Aorta (tissue), 5 donors: ENCODE results near the gene TIMP4. TPM values are rescaled to one million over a fixed set of nuclear protein-coding genes. Genes with fewer than 3 reads are reported as not detected.

Experiments
- ATAC-seq: fragments of 200-7000 bp; cut with Tn5 transposase; one replicate; pipeline ENCODE4 v1.9.1; 2022; ENCODE audit warnings: moderate library complexity; ENCODE audit not compliant: low FRiP score
- DNase-seq, 2 donors: peaks; one replicate each; pipeline ENCODE4 v3.0.0-alpha.2; 2020
- H3K27ac ChIP-seq, 2 donors: one replicate each; pipeline ENCODE4 v1.5.1; 2013; ENCODE audit warnings: low read length in 2 of 2, mild to moderate bottlenecking in 2 of 2, moderate library complexity in 2 of 2, control low read depth in 1 of 2, inconsistent platforms in 1 of 2, low read depth in 1 of 2
- H3K27me3 ChIP-seq, 2 donors: one replicate each; pipeline ENCODE4 v1.6.1; 2013; ENCODE audit warnings: control low read depth in 1 of 2, low read length in 1 of 2, mild to moderate bottlenecking in 1 of 2, moderate library complexity in 1 of 2; ENCODE audit not compliant: insufficient read depth in 2 of 2, control insufficient read depth in 1 of 2
- H3K36me3 ChIP-seq, 2 donors: one replicate each; pipeline ENCODE4 v1.6.1; 2013; ENCODE audit warnings: control low read depth in 1 of 2, low read length in 1 of 2, mild to moderate bottlenecking in 1 of 2; ENCODE audit not compliant: insufficient read depth in 2 of 2, control insufficient read depth in 1 of 2
- H3K4me1 ChIP-seq, 2 donors: one replicate each; pipeline ENCODE4 v1.6.1; 2013; ENCODE audit warnings: low read length in 2 of 2, control low read depth in 1 of 2, mild to moderate bottlenecking in 1 of 2, moderate library complexity in 1 of 2; ENCODE audit not compliant: insufficient read depth in 2 of 2, control insufficient read depth in 1 of 2
- H3K4me3 ChIP-seq, 2 donors: one replicate each; pipeline ENCODE4 v1.5.1; 2013; ENCODE audit warnings: low read length in 2 of 2, control low read depth in 1 of 2, mild to moderate bottlenecking in 1 of 2
- H3K9me3 ChIP-seq: one replicate; pipeline ENCODE4 v1.6.1; 2013; ENCODE audit warnings: mild to moderate bottlenecking, low read length; ENCODE audit not compliant: control insufficient read depth
- WGBS, 2 donors: extraction: QIAGEN DNeasy Blood & Tissue Kit; methylation state at CpG; one replicate each; pipeline ENCODE4 v1.1.7; 2013; 5-methylcytosine and 5-hydroxymethylcytosine counted together
- intact Hi-C, 2 donors: fragments of 100-400 bp; cut with DNase I; formaldehyde crosslinking; loops; one replicate each; pipeline versions ENCODE4 v1.14.2 to v1.15.0; 2022
- polyA plus RNA-seq, 2 donors: library from polyadenylated mRNA; stranded (reverse); fragments of 200-250 nt; gene quantifications; one replicate each; pipeline ENCODE4 v1.2.3, GENCODE V29; 2013
- total RNA-seq, 2 donors: library from RNA; stranded (reverse); fragmentation: NEBNext Ultra II Directional; extraction: Animal tissue kit (Norgen Biotek cat#: 25700); gene quantifications; one replicate each; pipeline ENCODE4 v1.2.1, GENCODE V29; 2021
- donor health status: healthy with polysubstance abuse.
- donor health status: Bipolar disorder and iron deficiency.
- donor health status: DM: no; HTN: no; CAD: no.
- donor health status: DM: no; HTN: no; CAD: no.
- donor health status: DM: yes; HTN: yes; CAD: no.

Gene TIMP4
- total and polyA plus RNA-seq, 4 donors: 8.3 to 80.1 (median 46.2) TPM

- Histone ChIP-seq H3K9me3 (no peaks in the 10 kb centered on the region), H3K36me3 (no peaks in the 10 kb centered on the region), H3K27me3 (no peaks in the 10 kb centered on the region), H3K27ac (peak overlapping the region in 1 of 2 donors; percentile 79), H3K4me1 (peaks cover 0 to 3% of the 10 kb centered on the region in 2 donors), H3K4me3 (no peak overlapping the region)
- 67 to 72% methylated on average over 4 of the region's 4 CpGs for WGBS, 2 donors
- DNase-seq: no peak
- ATAC-seq: no peak
- intact Hi-C loops: no loop called here
Measured at GRCh38 chr3:12188328-12188648, 29.6 kb upstream of the TIMP4 start.

- no peaks in the 10 kb centered on the region for H3K27me3 ChIP-seq
- WGBS, 2 donors: 38 to 45% methylated on average over 7 of the region's 7 CpGs
- peak; percentile 77 for ATAC-seq
- no peak overlapping the region for H3K4me3 ChIP-seq
- DNase-seq: peak; percentile 62 to 80
- no peaks in the 10 kb centered on the region for H3K9me3 ChIP-seq
- peaks cover 0 to 2% of the 10 kb centered on the region in 2 donors for H3K4me1 ChIP-seq
- intact Hi-C loops: no loop called here
- peak overlapping the region; percentile 23 to 87 for H3K27ac ChIP-seq
- no peaks in the 10 kb centered on the region for H3K36me3 ChIP-seq
Measured at GRCh38 chr3:12187448-12188327, 29.0 kb upstream of the TIMP4 start.

DNA sequence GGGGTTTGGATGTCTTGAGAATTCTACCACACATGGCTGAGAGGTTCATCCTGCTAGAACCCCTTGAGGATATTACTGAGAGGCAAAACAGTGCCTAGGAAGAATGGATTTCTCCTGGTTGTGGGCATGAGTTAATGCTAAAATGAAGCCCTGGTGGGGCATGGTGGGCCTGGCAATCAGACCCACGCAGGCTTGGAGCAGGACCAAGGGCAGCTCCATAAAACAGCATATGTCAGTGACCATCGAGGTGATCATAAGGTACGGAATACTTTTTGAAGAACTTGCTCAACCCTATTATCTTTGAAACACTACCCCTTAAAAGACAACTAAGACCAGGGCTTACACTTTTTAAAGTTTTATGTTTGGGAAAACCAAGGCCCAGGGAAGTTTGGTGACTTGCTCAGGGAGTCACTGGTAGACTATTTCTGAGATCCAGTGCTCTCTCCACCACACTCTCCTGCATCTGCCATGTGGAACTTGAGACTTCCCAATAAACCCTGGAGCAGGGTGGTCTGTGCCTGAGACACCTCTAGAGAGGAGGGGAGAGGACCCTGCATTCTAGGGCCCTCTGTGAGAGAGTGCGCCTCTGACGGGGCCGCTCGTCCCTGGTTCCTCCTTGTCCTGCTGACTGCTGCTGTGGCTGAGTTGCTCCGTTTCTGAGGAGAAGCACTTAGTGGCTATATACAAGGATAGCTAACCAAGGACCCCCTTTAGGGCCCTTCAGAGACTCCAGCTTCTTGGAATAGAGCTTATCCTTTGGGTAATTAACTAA, 28.0 kb upstream of the TIMP4 start:
- no peaks in the 10 kb centered on the region for H3K9me3 ChIP-seq
- peak overlapping the region in 1 of 2 donors; percentile 23 for H3K27ac ChIP-seq
- intact Hi-C loops: no loop called here
- WGBS, 2 donors: 91 to 92% methylated on average over 8 of the region's 8 CpGs
- ATAC-seq (no peak), DNase-seq (peak in 1 of 2 donors; percentile 66)
- H3K36me3 ChIP-seq: no peaks in the 10 kb centered on the region
- H3K4me1 ChIP-seq: peaks cover 0 to 2% of the 10 kb centered on the region in 2 donors
- no peaks in the 10 kb centered on the region for H3K27me3 ChIP-seq
- H3K4me3 ChIP-seq: no peak overlapping the region

DNA sequence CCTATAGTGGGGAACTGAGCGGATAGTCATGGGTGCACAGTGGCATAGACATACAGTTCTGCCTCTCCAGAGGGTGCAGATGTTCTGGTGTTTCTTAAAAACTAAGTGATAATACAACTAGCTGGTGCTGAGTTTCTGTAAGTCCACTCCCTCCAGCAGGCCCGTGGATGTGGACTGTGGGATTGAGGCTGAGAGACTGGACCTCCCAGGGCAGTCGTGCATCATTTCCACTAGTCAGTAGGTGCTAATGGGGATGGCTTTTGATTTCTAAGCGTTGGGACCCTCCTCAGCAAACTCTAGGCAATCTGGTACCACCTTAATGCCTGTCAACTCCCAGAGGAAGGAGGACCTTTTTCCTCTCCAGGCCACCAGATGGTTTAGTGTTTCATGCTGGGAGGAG, 27.3 kb upstream of the TIMP4 start:
- DNase-seq: no peak
- intact Hi-C loops: no loop called here
- ATAC-seq: no peak
- H3K9me3 ChIP-seq: no peaks in the 10 kb centered on the region
- H3K36me3 ChIP-seq: no peaks in the 10 kb centered on the region
- 89 to 91% methylated on average over 4 of the region's 4 CpGs for WGBS, 2 donors
- H3K4me1 ChIP-seq: peaks cover 0 to 2% of the 10 kb centered on the region in 2 donors
- no peak overlapping the region for H3K4me3 ChIP-seq
- no peaks in the 10 kb centered on the region for H3K27me3 ChIP-seq
- no peak overlapping the region for H3K27ac ChIP-seq

GRCh38 chr3:12185172-12185710, 26.5 kb upstream of the TIMP4 start:
- no peak for ATAC-seq
- no peak overlapping the region for H3K27ac ChIP-seq
- peaks cover 0 to 2% of the 10 kb centered on the region in 2 donors for H3K4me1 ChIP-seq
- H3K9me3 ChIP-seq: no peaks in the 10 kb centered on the region
- H3K4me3 ChIP-seq: no peak overlapping the region
- intact Hi-C loops: no loop called here
- 94 to 95% methylated on average over 5 of the region's 5 CpGs for WGBS, 2 donors
- no peaks in the 10 kb centered on the region for H3K36me3 ChIP-seq
- no peaks in the 10 kb centered on the region for H3K27me3 ChIP-seq
- no peak for DNase-seq

GRCh38 chr3:12184541-12184940, 25.8 kb upstream of the TIMP4 start:
- intact Hi-C loops: no loop called here
- Histone ChIP-seq H3K4me3 (no peak overlapping the region), H3K27me3 (no peaks in the 10 kb centered on the region), H3K27ac (no peak overlapping the region), H3K36me3 (no peaks in the 10 kb centered on the region), H3K9me3 (no peaks in the 10 kb centered on the region), H3K4me1 (peaks cover 0 to 2% of the 10 kb centered on the region in 2 donors)
- 93 to 94% methylated on average over 5 of the region's 5 CpGs for WGBS, 2 donors
- DNase-seq (no peak), ATAC-seq (no peak)

DNA sequence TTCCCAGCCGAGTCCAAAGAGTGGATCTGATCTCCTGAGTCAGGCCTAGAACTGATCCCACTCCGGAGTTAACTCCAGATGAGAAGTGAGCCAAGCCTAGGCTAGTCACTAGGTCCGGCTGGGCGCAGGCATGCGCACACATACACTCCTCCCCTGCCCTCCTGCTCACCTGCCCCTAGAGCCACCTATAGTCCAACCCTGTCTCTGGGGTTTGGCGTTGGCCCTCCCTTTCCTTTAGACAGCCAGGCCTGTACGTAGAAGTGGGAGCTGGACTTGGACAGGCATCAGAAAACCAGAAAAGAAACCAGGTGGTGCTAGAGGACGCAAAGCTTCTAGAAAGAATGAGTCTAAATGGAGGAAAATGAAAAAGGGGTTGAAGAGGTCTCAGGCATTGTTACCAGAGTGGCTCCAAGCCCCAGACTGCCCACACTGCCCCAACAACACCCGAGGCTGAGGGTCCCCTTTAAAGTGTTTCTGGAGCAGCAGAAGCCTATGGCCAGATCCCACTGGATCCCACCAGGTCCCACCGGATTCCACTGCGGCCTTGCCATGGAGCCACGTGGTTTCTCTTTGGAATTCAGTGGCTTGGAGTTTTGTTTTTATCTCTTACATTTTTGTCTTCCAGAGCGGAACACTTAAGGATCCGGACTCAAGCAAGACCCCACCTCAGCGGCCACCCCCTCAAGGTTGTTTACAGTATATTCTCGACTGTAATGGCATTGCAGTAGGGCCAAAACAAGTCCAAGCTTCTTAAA, 24.2 kb upstream of the TIMP4 start:
- 87 to 91% methylated on average over 16 of the region's 16 CpGs for WGBS, 2 donors
- no peak overlapping the region for H3K27ac ChIP-seq
- H3K27me3 ChIP-seq: no peaks in the 10 kb centered on the region
- H3K9me3 ChIP-seq: no peaks in the 10 kb centered on the region
- no peak for ATAC-seq
- DNase-seq: no peak
- H3K36me3 ChIP-seq: no peaks in the 10 kb centered on the region
- peaks cover 0 to 2% of the 10 kb centered on the region in 2 donors for H3K4me1 ChIP-seq
- H3K4me3 ChIP-seq: no peak overlapping the region
- intact Hi-C loops: no loop called here

GRCh38 chr3:12181806-12182205, 23.1 kb upstream of the TIMP4 start:
- DNase-seq (no peak), ATAC-seq (no peak)
- H3K27ac ChIP-seq: no peak overlapping the region
- H3K4me3 ChIP-seq: no peak overlapping the region
- intact Hi-C loops: no loop called here
- H3K36me3 ChIP-seq: no peaks in the 10 kb centered on the region
- H3K4me1 ChIP-seq: peaks cover 0 to 2% of the 10 kb centered on the region in 2 donors
- no peaks in the 10 kb centered on the region for H3K9me3 ChIP-seq
- H3K27me3 ChIP-seq: no peaks in the 10 kb centered on the region
- WGBS, 2 donors: 93 to 100% methylated on average over 2 of the region's 2 CpGs
